ENCODE measurements around the gene RPUSD4. TPM values are rescaled to one million over a fixed set of nuclear protein-coding genes. Genes with fewer than 3 reads are reported as not detected.

The RPUSD4 gene
- polyA plus RNA-seq, 1 of the 3 experiments (the other 2 are of a cell fraction) = 18.0 TPM

GRCh38 chr11:126217491-126217890, 6.0 kb upstream of the RPUSD4 start:
- POLR2A ChIA-PET = no interaction called here
- peaks cover 23% of the 10 kb centered on the region for H4K20me1 ChIP-seq (ENCODE audit: insufficient read depth)
- CTCF ChIA-PET = no interaction called here

More at GRCh38 chr11:126217491-126217890, 6.0 kb upstream of the RPUSD4 start:
- Histone ChIP-seq H3K27ac (ENCODE audit: low read depth in 2 of 2, low read length in 1 of 2) (no peak overlapping the region), H3K9me3 (no peaks in the 10 kb centered on the region), H3K4me2 (no peak overlapping the region), H3K36me3 (replicated peaks in 1 of 2; ENCODE audit: control insufficient read depth in 1 of 2, insufficient read depth in 2 of 2, low read length in 1 of 2) (no peaks in the 10 kb centered on the region), H3K9ac (no peak overlapping the region), H3K9me2 (no peaks in the 10 kb centered on the region), H3K4me3 (ENCODE audit: low read depth in 2 of 2, low read length in 1 of 2) (no peak overlapping the region), H2AFZ (ENCODE audit: low read depth) (no peak overlapping the region), H3F3A (replicated peaks; ENCODE audit: insufficient read depth) (no peaks in the 10 kb centered on the region), H3K79me2 (ENCODE audit: insufficient read depth) (peaks cover 92% of the 10 kb centered on the region), H3K4me1 (ENCODE audit: control insufficient read depth in 1 of 2, insufficient read depth in 2 of 2, low read depth in 1 of 2, low read length in 1 of 2) (peaks cover 4 to 7% of the 10 kb centered on the region in 2 experiments), H3K27me3 (ENCODE audit: insufficient read depth) (no peaks in the 10 kb centered on the region)
- DNase-seq = no peak
- 100% methylated on average over 1 of the region's 1 CpG for WGBS (ENCODE audit: low lambda C conversion rate)
- TF ChIP-seq MEF2A (IDR thresholded peaks at IDR 0.05; ENCODE audit: borderline replicate concordance, low read depth) (no peak), YY1 (IDR thresholded peaks at IDR 0.05; ENCODE audit: low read depth) (no peak), PBX3 (IDR thresholded peaks at IDR 0.05) (no peak), GATA2 (CRISPR knock-in tag; IDR thresholded peaks at IDR 0.05) (no peak), CHD2 (IDR thresholded peaks at IDR 0.05; ENCODE audit: low read length, partially characterized antibody) (no peak), RCOR1 (IDR thresholded peaks at IDR 0.05; ENCODE audit: low read length) (no peak), POLR2AphosphoS5 (IDR thresholded peaks at IDR 0.05; ENCODE audit: low read depth, low read length) (no peak), TCF12 (IDR thresholded peaks at IDR 0.05) (no peak), IRF3 (IDR thresholded peaks at IDR 0.05; ENCODE audit: low read depth, low read length) (no peak), TAF1 (IDR thresholded peaks at IDR 0.05; ENCODE audit: borderline replicate concordance, low read depth, low read length) (no peak), FOSL2 (IDR thresholded peaks at IDR 0.05; ENCODE audit: borderline replicate concordance, low read depth) (no peak), GABPA (IDR thresholded peaks at IDR 0.05; ENCODE audit: low read depth) (no peak), REST (IDR thresholded peaks at IDR 0.05; ENCODE audit: low read depth, low read length) (no peak), EZH2phosphoT487 (IDR thresholded peaks at IDR 0.05; ENCODE audit: borderline replicate concordance, low read depth) (no peak), RXRA (IDR thresholded peaks at IDR 0.05; ENCODE audit: borderline replicate concordance, low read depth) (no peak), MXI1 (IDR thresholded peaks at IDR 0.05; ENCODE audit: low read depth, low read length) (no peak)

All from SK-N-SH (cell line).